PC-9 (cell line): ENCODE data around the gene IQSEC3.

Experiments
- EZH2 ChIP-seq: fragments of 200-600 bp; sonication (generic); IDR thresholded peaks from 2 replicates; pipeline ENCODE4 v1.8.0; 2017; ENCODE audit warnings: antibody characterized with exemption, low read depth
- TF ChIP-seq, protein P1 (sequence below): fragments of 200-600 bp; sonication (generic); conservative IDR thresholded peaks from 2 replicates; pipeline ENCODE4 v1.6.1; 2017; ENCODE audit warnings: mixed run types, antibody characterized with exemption, mild to moderate bottlenecking, moderate library complexity

DNA sequence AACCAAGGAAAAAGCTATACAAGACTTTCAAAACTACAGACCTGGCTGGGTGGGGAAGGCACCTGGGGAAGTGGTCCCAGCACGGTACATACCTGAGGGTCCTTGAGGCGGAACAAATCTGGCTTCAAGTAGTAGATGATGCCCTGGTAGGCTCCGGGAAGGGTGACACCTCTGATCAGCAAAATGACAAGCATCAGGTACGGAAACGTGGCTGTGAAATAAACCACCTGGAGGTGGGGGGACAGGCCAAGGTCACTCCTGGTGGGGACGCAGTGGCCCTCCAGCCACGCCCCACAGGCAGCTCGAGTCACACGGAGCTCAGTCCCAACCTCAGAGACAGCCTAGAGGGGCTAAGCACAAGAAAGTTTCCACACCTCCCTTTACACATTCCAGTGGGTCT lies 132.1 kb downstream of the IQSEC3 start:
- no peak for TF ChIP-seq EZH2
- TF ChIP-seq, protein P1, sequence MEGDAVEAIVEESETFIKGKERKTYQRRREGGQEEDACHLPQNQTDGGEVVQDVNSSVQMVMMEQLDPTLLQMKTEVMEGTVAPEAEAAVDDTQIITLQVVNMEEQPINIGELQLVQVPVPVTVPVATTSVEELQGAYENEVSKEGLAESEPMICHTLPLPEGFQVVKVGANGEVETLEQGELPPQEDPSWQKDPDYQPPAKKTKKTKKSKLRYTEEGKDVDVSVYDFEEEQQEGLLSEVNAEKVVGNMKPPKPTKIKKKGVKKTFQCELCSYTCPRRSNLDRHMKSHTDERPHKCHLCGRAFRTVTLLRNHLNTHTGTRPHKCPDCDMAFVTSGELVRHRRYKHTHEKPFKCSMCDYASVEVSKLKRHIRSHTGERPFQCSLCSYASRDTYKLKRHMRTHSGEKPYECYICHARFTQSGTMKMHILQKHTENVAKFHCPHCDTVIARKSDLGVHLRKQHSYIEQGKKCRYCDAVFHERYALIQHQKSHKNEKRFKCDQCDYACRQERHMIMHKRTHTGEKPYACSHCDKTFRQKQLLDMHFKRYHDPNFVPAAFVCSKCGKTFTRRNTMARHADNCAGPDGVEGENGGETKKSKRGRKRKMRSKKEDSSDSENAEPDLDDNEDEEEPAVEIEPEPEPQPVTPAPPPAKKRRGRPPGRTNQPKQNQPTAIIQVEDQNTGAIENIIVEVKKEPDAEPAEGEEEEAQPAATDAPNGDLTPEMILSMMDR, result no peak
